Measurements from ENCODE around the gene STX11.

STX11 gene

DNA sequence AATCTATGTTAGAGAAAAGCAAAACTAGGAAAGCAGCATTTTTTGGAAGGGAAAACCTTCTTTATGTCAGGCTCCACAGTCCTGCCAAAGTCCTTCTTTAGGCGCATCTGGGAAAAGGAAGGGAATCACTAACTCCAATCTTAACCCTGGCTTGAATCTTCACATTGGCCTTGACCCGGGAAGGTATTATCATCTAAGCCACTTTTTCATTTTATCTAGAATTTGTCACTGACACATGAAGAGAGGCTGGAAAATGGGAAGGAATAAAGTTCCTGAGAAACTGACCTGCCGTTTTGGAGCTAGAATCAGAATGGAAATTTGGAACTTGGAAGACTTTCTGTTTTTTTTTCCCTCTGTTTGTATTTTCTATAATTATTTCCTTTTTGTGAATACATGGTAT lies 81.4 kb downstream of the STX11 start:
- no peak for DNase-seq
- Histone ChIP-seq H3K4me1 (ENCODE audit: insufficient read depth, low read length) (no peaks in the 10 kb centered on the region), H3K9me3 (ENCODE audit: insufficient read depth, low read length, severe bottlenecking) (no peaks in the 10 kb centered on the region), H3K27me3 (ENCODE audit: insufficient read depth, low read length, poor library complexity) (no peaks in the 10 kb centered on the region), H3K36me3 (ENCODE audit: insufficient read depth, low read length) (no peaks in the 10 kb centered on the region), H4K20me1 (ENCODE audit: insufficient read depth, low read length) (no peaks in the 10 kb centered on the region), H3K27ac (ENCODE audit: low read length) (no peak overlapping the region), H3K4me3 (ENCODE audit: low read depth in 1 of 2, low read length in 2 of 2) (no peak overlapping the region), H3K79me2 (ENCODE audit: insufficient read depth, low read length) (no peaks in the 10 kb centered on the region), H3K4me2 (ENCODE audit: insufficient read depth, low read length) (no peak overlapping the region), H3K9ac (ENCODE audit: low read depth, low read length) (no peak overlapping the region), H2AFZ (ENCODE audit: low read depth, low read length) (no peak overlapping the region)
- TF ChIP-seq, protein P1, sequence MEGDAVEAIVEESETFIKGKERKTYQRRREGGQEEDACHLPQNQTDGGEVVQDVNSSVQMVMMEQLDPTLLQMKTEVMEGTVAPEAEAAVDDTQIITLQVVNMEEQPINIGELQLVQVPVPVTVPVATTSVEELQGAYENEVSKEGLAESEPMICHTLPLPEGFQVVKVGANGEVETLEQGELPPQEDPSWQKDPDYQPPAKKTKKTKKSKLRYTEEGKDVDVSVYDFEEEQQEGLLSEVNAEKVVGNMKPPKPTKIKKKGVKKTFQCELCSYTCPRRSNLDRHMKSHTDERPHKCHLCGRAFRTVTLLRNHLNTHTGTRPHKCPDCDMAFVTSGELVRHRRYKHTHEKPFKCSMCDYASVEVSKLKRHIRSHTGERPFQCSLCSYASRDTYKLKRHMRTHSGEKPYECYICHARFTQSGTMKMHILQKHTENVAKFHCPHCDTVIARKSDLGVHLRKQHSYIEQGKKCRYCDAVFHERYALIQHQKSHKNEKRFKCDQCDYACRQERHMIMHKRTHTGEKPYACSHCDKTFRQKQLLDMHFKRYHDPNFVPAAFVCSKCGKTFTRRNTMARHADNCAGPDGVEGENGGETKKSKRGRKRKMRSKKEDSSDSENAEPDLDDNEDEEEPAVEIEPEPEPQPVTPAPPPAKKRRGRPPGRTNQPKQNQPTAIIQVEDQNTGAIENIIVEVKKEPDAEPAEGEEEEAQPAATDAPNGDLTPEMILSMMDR (IDR thresholded peaks at IDR 0.05; ENCODE audit: borderline replicate concordance, extremely low read depth, low read length, poor library complexity, severe bottlenecking), result no peak
- no peak for TF ChIP-seq EZH2 (IDR thresholded peaks at IDR 0.05; ENCODE audit: borderline replicate concordance, low read depth, low read length, severe bottlenecking)
- no peak for ATAC-seq (ENCODE audit: insufficient read depth, low read depth)

DNA sequence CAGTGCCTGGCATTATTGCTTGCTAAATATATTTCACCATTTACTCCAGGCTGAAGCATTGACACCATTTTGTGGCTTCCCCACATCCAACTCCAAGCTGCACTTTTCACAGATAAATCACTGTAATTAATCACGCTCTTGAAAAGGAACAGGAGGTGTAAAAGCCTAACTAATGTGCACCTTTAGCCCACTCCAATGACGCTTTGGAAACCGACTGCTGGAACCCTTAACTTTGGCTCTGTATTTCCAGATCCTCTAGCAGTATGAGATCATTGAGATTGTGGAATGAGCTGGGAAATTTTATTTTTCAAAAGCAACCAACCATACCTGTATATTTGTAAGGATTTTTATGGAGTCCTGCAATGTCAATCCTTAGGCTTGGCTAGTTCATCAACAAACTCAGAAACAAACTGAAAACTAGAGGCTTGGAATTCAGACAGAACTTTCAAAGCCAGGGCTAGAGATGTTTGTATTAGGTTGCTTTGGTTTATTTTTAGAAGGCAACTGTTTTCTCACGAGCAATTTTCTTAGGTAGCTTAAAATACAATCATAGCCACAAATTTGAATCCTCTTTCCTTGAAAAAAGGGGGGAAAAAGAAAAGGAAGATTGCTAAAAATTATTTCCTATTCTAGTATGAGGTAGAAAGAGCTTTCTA lies 82.0 kb downstream of the STX11 start:
- ATAC-seq (ENCODE audit: insufficient read depth, low read depth), result no peak
- no peaks in the 10 kb centered on the region for H3K79me2 ChIP-seq (ENCODE audit: insufficient read depth, low read length)
- no peak overlapping the region for H3K4me2 ChIP-seq (ENCODE audit: insufficient read depth, low read length)
- no peaks in the 10 kb centered on the region for H4K20me1 ChIP-seq (ENCODE audit: insufficient read depth, low read length)
- no peaks in the 10 kb centered on the region for H3K4me1 ChIP-seq (ENCODE audit: insufficient read depth, low read length)
- H3K4me3 ChIP-seq (ENCODE audit: low read depth in 1 of 2, low read length in 2 of 2), result no peak overlapping the region
- H3K9ac ChIP-seq (ENCODE audit: low read depth, low read length), result no peak overlapping the region
- H3K27me3 ChIP-seq (ENCODE audit: insufficient read depth, low read length, poor library complexity), result no peaks in the 10 kb centered on the region
- no peak for DNase-seq
- TF ChIP-seq, protein P1 (IDR thresholded peaks at IDR 0.05; ENCODE audit: borderline replicate concordance, extremely low read depth, low read length, poor library complexity, severe bottlenecking), result no peak
- TF ChIP-seq EZH2 (IDR thresholded peaks at IDR 0.05; ENCODE audit: borderline replicate concordance, low read depth, low read length, severe bottlenecking), result no peak
- no peak overlapping the region for H2AFZ ChIP-seq (ENCODE audit: low read depth, low read length)
- H3K36me3 ChIP-seq (ENCODE audit: insufficient read depth, low read length), result no peaks in the 10 kb centered on the region
- no peaks in the 10 kb centered on the region for H3K9me3 ChIP-seq (ENCODE audit: insufficient read depth, low read length, severe bottlenecking)
- H3K27ac ChIP-seq (ENCODE audit: low read length), result no peak overlapping the region

GRCh38 chr6:144232832-144233230 lies 82.5 kb downstream of the STX11 start:
- H3K4me1 ChIP-seq (ENCODE audit: insufficient read depth, low read length), result no peaks in the 10 kb centered on the region

More at GRCh38 chr6:144232832-144233230, 82.5 kb downstream of the STX11 start:
- Histone ChIP-seq H3K4me2 (ENCODE audit: insufficient read depth, low read length) (no peak overlapping the region), H3K79me2 (ENCODE audit: insufficient read depth, low read length) (no peaks in the 10 kb centered on the region), H3K36me3 (ENCODE audit: insufficient read depth, low read length) (no peaks in the 10 kb centered on the region), H4K20me1 (ENCODE audit: insufficient read depth, low read length) (no peaks in the 10 kb centered on the region), H2AFZ (ENCODE audit: low read depth, low read length) (no peak overlapping the region), H3K9me3 (ENCODE audit: insufficient read depth, low read length, severe bottlenecking) (no peaks in the 10 kb centered on the region), H3K9ac (ENCODE audit: low read depth, low read length) (no peak overlapping the region), H3K27ac (ENCODE audit: low read length) (no peak overlapping the region), H3K4me3 (ENCODE audit: low read depth in 1 of 2, low read length in 2 of 2) (no peak overlapping the region), H3K27me3 (ENCODE audit: insufficient read depth, low read length, poor library complexity) (no peaks in the 10 kb centered on the region)
- no peak for ATAC-seq (ENCODE audit: insufficient read depth, low read depth)
- no peak for DNase-seq
- TF ChIP-seq, protein P1 (IDR thresholded peaks at IDR 0.05; ENCODE audit: borderline replicate concordance, extremely low read depth, low read length, poor library complexity, severe bottlenecking), result no peak
- TF ChIP-seq EZH2 (IDR thresholded peaks at IDR 0.05; ENCODE audit: borderline replicate concordance, low read depth, low read length, severe bottlenecking), result no peak

Data from DND-41 (cell line).